Suprapubic skin (tissue), 4 donors: ENCODE data around the gene CNTN4.

Experiments
- EP300 ChIP-seq: sonication (generic); formaldehyde crosslinking; IDR thresholded peaks from one replicate; pipeline ENCODE4 v1.6.1; 2017; ENCODE audit warnings: antibody characterized with exemption
- POLR2A ChIP-seq, 2 donors: fragments of 450-650 bp; IDR thresholded peaks; one replicate each; pipeline ENCODE4 v1.6.1; 2017; ENCODE audit warnings: antibody characterized with exemption in 2 of 2, mild to moderate bottlenecking in 2 of 2, moderate library complexity in 2 of 2
- POLR2AphosphoS5 ChIP-seq, 3 donors: sonication (generic); formaldehyde crosslinking; IDR thresholded peaks; one replicate each; pipeline ENCODE4 v1.6.1; 2017; ENCODE audit warnings: antibody characterized with exemption in 3 of 3
- TF ChIP-seq, protein P1 (sequence below), 2 donors: fragments of 200-600 bp in 1 of 2; fragments of 450-650 bp in 1 of 2; sonication (generic) in 1 of 2; IDR thresholded peaks; one replicate each; pipeline ENCODE4 v1.5.1; 2016 to 2019; ENCODE audit warnings: antibody characterized with exemption in 2 of 2, mild to moderate bottlenecking in 1 of 2, moderate library complexity in 1 of 2

DNA sequence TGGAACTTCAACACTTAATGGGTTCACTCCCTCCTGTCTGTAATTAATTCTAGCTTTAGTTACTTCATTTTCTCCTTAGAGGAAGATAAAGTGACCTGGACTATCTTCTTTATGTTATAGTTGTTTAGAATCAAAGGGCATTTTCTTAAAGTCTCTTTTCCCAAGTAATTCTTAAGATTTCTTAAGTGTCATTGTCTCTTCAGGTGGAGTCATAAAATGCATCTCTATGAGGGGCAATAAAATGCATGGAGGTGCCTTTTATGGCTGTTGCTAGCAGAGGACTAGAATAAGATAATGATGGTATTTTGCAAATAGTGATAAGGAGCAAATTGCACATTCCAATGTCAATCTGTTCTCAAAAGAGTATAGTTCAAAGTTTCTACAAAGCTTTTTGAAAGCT, 34.5 kb downstream of the CNTN4 start:
- TF ChIP-seq POLR2AphosphoS5 (IDR thresholded peaks at IDR 0.05) (no peak), POLR2A (IDR thresholded peaks at IDR 0.05) (no peak), EP300 (no peak)
- TF ChIP-seq, protein P1, sequence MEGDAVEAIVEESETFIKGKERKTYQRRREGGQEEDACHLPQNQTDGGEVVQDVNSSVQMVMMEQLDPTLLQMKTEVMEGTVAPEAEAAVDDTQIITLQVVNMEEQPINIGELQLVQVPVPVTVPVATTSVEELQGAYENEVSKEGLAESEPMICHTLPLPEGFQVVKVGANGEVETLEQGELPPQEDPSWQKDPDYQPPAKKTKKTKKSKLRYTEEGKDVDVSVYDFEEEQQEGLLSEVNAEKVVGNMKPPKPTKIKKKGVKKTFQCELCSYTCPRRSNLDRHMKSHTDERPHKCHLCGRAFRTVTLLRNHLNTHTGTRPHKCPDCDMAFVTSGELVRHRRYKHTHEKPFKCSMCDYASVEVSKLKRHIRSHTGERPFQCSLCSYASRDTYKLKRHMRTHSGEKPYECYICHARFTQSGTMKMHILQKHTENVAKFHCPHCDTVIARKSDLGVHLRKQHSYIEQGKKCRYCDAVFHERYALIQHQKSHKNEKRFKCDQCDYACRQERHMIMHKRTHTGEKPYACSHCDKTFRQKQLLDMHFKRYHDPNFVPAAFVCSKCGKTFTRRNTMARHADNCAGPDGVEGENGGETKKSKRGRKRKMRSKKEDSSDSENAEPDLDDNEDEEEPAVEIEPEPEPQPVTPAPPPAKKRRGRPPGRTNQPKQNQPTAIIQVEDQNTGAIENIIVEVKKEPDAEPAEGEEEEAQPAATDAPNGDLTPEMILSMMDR (IDR thresholded peaks at IDR 0.05) = no peak
